ENCODE results near the gene GPR151. TPM values are rescaled to one million over a fixed set of nuclear protein-coding genes. Genes with fewer than 3 reads are reported as not detected.

GPR151 gene
- total and polyA plus RNA-seq, 9 of the 15 experiments (the other 6 are each of a cell fraction or from before 2014, with no cell fraction given) = 0.06 TPM; not detected in 8

DNA sequence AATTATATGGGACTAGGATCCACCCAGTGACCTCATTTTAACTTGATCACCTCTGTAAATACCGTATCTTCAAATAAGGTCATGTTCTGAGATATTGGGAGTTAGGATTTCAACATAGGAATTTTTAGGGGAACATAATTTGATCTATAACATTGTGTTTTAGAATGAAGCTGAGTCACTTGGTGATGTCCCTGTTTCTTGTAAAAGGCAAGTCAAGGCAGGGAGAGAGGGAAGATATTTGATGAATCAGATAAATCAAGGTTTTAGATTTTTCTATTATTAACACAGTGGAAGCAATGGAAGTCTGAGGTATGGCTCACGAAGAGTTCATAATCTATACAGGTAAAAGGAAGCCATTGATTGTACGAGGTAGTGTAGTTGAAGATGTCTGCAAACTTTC is 11.8 kb upstream of the GPR151 start:
- Histone ChIP-seq H3K9ac (ENCODE audit: insufficient read depth in 1 of 2, low read depth in 2 of 2, low read length in 2 of 2) (no peak overlapping the region), H3K36me3 (ENCODE audit: control insufficient read depth, insufficient read depth, low read length) (no peaks in the 10 kb centered on the region), H4K20me1 (replicated peaks; ENCODE audit: control insufficient read depth, insufficient read depth, low read length) (no peaks in the 10 kb centered on the region), H3K4me1 (replicated peaks in 1 of 2; ENCODE audit: control insufficient read depth in 2 of 2, insufficient read depth in 2 of 2, low read length in 2 of 2) (no peaks in the 10 kb centered on the region), H3K4me3 (no peak overlapping the region), H3K9me3 (replicated peaks; ENCODE audit: control insufficient read depth, insufficient read depth, low read depth, low read length) (no peaks in the 10 kb centered on the region), H3K4me2 (ENCODE audit: insufficient read depth, low read length) (no peak overlapping the region), H3K79me2 (ENCODE audit: control insufficient read depth, insufficient read depth, low read length) (no peaks in the 10 kb centered on the region), H2AFZ (ENCODE audit: low read depth, low read length) (no peak overlapping the region), H3K9me1 (ENCODE audit: control insufficient read depth, insufficient read depth, low read length) (no peaks in the 10 kb centered on the region), H3K27ac (ENCODE audit: extremely low read depth, low read depth, low read length) (no peak overlapping the region), H3K27me3 (ENCODE audit: control insufficient read depth in 2 of 2, insufficient read depth in 2 of 2, low read length in 2 of 2) (peaks cover 0 to 7% of the 10 kb centered on the region in 2 experiments; a peak in 2 of 5 replicates)
- 0% methylated on average over 3 of the region's 3 CpGs for WGBS (ENCODE audit: insufficient coverage, low coverage, missing lambda C conversion rate)
- no TSS peak for BruUV-seq (replicated peaks)
- intact Hi-C loops (cut with micrococcal nuclease) (no loop called here), in situ Hi-C loops (cut with MboI) (no loop called here)
- CTCF ChIA-PET (ENCODE audit: low intra/inter-chr PET ratio) = no interaction called here
- POLR2A ChIA-PET = interaction anchor here (0.8 kb wide), 1 partner anchor 8 kb away, joined by 3 read pairs; no protein-coding TSS in a partner anchor
- TF ChIP-seq, protein P1, sequence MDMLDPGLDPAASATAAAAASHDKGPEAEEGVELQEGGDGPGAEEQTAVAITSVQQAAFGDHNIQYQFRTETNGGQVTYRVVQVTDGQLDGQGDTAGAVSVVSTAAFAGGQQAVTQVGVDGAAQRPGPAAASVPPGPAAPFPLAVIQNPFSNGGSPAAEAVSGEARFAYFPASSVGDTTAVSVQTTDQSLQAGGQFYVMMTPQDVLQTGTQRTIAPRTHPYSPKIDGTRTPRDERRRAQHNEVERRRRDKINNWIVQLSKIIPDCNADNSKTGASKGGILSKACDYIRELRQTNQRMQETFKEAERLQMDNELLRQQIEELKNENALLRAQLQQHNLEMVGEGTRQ (CRISPR knock-in tag; IDR thresholded peaks at IDR 0.05) = no peak
- TF ChIP-seq STAG1 (CRISPR knock-in tag; IDR thresholded peaks at IDR 0.05; ENCODE audit: borderline replicate concordance) (no peak), TBL1XR1 (IDR thresholded peaks at IDR 0.05; ENCODE audit: low read length in 2 of 2) (no peak), ZNF584 (CRISPR knock-in tag; IDR thresholded peaks at IDR 0.05; ENCODE audit: low read depth) (no peak), ZFPM2 (CRISPR knock-in tag; IDR thresholded peaks at IDR 0.05) (no peak), MTA2 (IDR thresholded peaks at IDR 0.05; ENCODE audit: low read depth) (no peak), PHB2 (IDR thresholded peaks at IDR 0.05; ENCODE audit: low read depth) (no peak)
- TF ChIP-seq, protein P2, sequence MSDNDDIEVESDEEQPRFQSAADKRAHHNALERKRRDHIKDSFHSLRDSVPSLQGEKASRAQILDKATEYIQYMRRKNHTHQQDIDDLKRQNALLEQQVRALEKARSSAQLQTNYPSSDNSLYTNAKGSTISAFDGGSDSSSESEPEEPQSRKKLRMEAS (CRISPR knock-in tag; IDR thresholded peaks at IDR 0.05) = no peak
- TF ChIP-seq, protein P3, sequence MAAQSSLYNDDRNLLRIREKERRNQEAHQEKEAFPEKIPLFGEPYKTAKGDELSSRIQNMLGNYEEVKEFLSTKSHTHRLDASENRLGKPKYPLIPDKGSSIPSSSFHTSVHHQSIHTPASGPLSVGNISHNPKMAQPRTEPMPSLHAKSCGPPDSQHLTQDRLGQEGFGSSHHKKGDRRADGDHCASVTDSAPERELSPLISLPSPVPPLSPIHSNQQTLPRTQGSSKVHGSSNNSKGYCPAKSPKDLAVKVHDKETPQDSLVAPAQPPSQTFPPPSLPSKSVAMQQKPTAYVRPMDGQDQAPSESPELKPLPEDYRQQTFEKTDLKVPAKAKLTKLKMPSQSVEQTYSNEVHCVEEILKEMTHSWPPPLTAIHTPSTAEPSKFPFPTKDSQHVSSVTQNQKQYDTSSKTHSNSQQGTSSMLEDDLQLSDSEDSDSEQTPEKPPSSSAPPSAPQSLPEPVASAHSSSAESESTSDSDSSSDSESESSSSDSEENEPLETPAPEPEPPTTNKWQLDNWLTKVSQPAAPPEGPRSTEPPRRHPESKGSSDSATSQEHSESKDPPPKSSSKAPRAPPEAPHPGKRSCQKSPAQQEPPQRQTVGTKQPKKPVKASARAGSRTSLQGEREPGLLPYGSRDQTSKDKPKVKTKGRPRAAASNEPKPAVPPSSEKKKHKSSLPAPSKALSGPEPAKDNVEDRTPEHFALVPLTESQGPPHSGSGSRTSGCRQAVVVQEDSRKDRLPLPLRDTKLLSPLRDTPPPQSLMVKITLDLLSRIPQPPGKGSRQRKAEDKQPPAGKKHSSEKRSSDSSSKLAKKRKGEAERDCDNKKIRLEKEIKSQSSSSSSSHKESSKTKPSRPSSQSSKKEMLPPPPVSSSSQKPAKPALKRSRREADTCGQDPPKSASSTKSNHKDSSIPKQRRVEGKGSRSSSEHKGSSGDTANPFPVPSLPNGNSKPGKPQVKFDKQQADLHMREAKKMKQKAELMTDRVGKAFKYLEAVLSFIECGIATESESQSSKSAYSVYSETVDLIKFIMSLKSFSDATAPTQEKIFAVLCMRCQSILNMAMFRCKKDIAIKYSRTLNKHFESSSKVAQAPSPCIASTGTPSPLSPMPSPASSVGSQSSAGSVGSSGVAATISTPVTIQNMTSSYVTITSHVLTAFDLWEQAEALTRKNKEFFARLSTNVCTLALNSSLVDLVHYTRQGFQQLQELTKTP (IDR thresholded peaks at IDR 0.05; ENCODE audit: low read depth in 1 of 2, partially characterized antibody in 2 of 2) = no peak
- DNase-seq (ENCODE audit: extremely low read depth in 1 of 4, low spot score in 3 of 4) = no peak
- FAIRE-seq = no peak
- ATAC-seq = no peak

Measured in K562 (cell line).